Suprapubic skin (tissue), 4 donors: Measurements from ENCODE around the gene ZBTB14.

Source experiments
- CTCF ChIP-seq, 2 donors: fragments of 200-600 bp in 1 of 2; fragments of 450-650 bp in 1 of 2; sonication (generic) in 1 of 2; IDR thresholded peaks; one replicate each; pipeline ENCODE4 v1.5.1; 2016 to 2019; ENCODE audit warnings: antibody characterized with exemption in 2 of 2, mild to moderate bottlenecking in 1 of 2, moderate library complexity in 1 of 2
- POLR2A ChIP-seq, 2 donors: fragments of 450-650 bp; IDR thresholded peaks; one replicate each; pipeline ENCODE4 v1.6.1; 2017; ENCODE audit warnings: antibody characterized with exemption in 2 of 2, mild to moderate bottlenecking in 2 of 2, moderate library complexity in 2 of 2
- POLR2AphosphoS5 ChIP-seq, 3 donors: sonication (generic); formaldehyde crosslinking; IDR thresholded peaks; one replicate each; pipeline ENCODE4 v1.6.1; 2017; ENCODE audit warnings: antibody characterized with exemption in 3 of 3

DNA sequence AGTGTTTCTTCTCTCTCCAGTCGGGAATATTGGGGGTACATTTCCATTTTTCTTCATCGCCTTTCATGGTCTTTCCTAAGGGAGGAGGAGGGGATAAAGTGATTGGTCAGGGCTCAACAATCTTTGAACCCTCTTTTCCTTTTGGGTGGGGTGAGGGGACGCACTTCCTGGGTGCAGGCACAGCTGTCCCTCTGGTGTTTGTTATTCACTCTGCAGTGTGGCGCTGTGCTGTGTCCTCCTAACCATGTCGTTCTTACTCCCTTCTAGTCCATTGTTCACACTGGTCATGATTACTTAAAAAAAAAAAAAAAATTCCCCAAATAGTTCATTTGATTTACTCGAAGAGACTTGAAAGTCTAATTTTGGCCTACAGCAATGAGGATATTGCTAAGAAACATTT is 44.4 kb downstream of the ZBTB14 start:
- TF ChIP-seq POLR2A (IDR thresholded peaks at IDR 0.05), result no peak
- TF ChIP-seq CTCF (IDR thresholded peaks at IDR 0.05), result no peak
- TF ChIP-seq POLR2AphosphoS5 (IDR thresholded peaks at IDR 0.05), result no peak
